HG03457 (cell line): Measurements from ENCODE around the gene TMIE.

ENCODE experiments used
- ATAC-seq: cut with Tn5 transposase; IDR thresholded peaks from one replicate; pipeline ENCODE4 v1.9.1; 2021; ENCODE audit warnings: moderate number of reproducible peaks; ENCODE audit not compliant: unreplicated experiment

TMIE gene

DNA sequence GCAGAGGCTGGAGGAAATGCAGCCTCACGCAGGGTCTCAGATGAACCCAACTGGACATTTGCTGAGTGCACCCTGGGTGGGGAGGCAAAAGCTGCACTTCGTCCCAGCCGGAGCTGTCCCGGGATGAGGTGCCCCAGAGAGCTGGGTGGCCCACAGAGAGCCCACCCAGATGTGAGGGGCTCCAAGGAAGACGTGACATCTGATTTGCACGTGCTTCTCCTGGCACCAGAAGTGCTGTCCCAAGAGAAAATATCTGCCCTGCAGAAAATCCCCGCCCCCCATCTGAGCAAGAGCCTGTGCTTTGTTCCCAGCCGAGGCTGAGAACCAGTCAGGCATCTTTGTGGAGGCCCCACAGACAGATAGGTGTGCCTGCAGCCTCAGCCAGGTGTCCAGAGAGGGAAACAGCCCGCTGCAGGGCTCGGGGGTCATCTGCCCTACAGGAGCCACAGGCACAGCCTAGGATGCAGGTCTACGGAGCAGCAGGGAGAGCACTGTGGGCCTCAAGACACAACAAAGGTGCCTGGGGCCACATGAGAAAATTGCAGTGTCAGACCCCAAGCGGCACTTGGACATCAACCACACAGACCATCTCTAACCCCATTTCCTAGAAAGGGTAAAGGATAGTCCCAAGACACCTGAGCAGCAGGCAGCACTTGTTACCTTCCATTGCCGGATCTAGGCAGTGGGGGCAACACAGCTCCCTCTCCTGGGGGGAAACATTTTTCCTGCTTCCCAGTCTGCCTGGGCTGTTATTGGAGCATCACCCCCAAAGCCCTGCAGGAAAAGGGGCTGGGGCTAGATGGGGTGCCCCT is 5.8 kb downstream of the TMIE start:
- ATAC-seq = no peak

GRCh38 chr3:46707601-46708011 is 6.4 kb downstream of the TMIE start:
- no peak for ATAC-seq

- ATAC-seq = no peak
Measured at GRCh38 chr3:46708401-46709156, 7.4 kb downstream of the TMIE start.

GRCh38 chr3:46709157-46709654 is 8.0 kb downstream of the TMIE start:
- no peak for ATAC-seq

DNA sequence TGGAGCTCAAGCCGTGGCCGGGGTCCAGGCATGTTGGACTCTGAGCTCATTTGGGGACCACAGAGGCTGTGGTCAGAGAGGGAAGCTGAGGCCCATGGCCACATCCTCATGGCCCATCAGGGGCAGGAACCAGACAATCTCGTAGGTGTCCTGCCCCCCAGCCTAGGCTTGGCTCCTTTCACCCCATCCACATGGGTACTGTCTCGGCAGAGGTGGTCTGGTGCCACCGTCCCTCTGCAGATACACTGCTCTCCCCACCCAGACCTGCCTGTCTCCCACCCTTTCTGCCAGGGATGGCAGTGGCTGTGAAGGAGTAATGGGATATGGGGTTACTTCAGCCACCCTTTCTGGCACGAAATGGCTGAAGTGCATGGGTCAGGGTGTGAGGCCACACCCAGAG is 8.5 kb downstream of the TMIE start:
- ATAC-seq = no peak

- no peak for ATAC-seq
Measured at GRCh38 chr3:46710229-46710628, 9.0 kb downstream of the TMIE start.

DNA sequence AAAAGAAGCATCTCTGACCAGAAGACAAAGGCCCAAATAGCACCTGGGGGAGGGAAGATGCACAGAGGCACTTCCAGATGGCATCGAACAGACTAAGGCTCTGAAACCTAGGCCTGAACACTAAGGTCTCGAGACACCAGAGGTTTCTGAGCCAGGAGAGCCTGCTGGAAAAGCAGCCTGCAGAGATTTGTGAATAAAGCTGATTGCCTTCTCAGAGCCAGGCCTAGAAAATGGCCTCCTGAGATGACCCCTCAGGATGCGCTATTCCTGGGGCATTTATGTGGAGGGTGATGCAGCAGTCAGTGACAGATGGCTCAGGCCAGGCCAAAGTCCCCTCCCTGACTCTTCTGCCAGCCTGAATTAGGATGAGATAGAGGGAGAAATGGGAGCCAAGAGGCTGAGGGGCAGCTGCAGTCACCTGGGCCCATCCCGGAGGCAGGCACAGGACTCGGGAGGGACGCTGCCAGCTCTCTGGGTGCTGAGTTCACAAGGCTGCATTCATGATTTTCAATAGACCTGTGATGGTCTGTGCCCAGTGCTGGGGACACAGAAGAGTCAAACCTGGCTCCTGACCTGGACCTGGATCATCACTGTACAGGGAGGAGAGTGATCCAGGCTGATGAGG is 9.6 kb downstream of the TMIE start:
- no peak for ATAC-seq

DNA sequence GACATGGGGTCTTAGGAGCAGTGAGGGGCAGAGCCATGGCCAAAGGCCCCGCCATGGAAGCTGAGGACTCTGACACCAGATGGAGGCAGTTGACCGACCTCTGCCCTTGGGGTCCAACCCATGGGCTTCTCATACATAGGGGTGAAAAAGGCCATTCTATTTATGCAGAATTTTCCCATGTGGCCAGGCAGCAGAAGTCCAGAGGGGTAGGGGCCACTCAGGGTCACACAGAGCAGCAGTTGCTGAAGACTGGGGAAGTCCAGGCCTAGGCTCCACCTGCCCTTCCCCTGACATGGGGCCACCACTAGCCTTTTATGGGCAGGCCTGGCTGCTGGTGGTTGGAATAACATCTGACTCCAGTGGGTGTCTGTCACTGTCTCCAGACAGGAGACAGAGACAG is 10.1 kb downstream of the TMIE start:
- no peak for ATAC-seq

- ATAC-seq = no peak
Measured at GRCh38 chr3:46711760-46712159, 10.6 kb downstream of the TMIE start.

DNA sequence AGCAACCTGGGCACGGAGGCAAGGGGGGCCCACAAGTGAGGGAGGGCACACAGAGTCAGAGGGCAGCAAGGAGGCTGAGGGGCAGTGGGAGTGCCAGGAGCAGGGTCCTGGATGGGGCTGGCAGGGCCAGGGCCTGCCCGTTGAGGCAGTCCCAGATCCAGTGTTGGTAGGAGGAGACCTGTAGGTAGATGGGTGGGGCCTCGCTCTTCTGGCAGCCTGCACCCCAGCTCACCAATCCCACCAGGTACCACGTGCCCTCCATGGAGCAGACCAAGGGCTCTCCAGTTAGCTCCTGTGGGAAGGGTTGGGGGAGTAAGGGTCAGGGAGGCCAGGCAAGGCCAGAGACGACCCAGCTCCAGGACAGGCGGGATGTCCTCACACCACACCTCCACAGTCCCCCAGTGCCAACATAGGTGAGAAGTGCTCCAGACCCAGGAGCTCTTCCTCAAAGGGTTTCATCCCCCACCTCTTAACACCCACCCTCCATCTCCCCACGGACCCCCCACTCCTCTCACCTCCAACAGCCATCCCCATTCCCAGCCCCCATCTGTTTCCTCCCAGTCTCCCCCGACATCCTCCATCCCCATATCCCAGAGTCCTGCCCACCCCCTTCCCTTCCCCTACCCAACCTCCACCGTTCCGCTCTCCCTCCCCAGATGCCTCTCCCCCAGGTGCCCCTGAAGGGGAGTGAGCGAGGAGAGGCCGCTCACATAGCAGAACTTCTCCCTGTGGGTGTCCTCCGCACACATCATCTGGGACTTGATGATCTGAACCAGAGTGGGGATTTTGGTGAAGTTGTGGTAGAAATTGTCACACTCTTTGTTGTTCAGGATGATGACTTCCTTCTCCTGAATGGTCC is 11.2 kb downstream of the TMIE start:
- ATAC-seq = no peak

- no peak for ATAC-seq
Measured at GRCh38 chr3:46713050-46713897, 12.1 kb downstream of the TMIE start.

GRCh38 chr3:46713898-46714552 is 12.8 kb downstream of the TMIE start:
- ATAC-seq = no peak

- no peak for ATAC-seq
Measured at GRCh38 chr3:46714728-46715506, 13.7 kb downstream of the TMIE start.

GRCh38 chr3:46715507-46716175 is 14.4 kb downstream of the TMIE start:
- ATAC-seq = no peak

DNA sequence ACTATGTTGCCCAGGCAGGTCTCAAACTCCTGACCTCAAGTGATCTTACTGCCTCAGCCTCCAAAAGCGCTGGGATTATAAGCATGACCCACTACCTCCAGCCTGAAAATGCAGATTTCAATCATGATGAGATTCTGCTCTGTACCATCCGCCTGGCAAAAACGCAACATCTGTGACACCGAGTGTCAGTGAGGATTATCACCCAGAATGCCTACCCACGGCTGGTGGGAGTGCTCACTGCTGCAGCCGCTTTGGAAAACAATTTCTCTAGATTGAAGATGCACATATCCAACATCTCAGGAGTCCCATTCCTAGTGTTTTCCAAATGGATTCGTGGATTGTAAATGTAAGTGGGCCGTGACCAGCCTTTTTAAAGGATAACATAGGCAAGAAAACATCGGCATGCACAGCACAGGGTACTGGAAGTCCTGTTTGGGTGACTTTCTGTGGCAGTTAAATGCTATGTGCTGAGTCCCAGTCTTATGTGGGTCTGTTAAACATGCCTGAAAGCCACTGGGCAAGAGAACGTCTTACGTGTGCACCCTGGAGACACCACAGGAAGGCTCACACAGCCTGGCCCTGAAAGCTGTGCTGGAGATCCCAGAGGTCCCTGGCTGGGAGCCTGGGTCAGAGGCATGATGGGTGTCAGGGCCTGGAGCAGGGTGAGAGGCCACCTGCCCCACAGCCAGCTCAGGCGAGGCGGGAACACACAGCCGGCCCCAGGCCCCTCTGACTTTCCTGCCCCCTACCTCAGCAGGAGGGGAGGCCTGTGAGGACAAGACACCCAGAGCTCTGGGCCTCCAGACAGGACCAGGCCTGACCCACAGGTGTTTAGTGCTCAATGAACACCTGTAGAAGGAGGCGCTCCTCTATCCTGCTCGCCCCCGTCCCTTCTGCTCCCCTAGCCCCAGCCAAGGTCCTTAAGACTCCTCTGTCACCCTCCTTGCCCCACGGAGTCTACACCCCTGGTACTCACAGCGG is 15.6 kb downstream of the TMIE start:
- ATAC-seq = no peak

GRCh38 chr3:46717447-46718231 is 16.4 kb downstream of the TMIE start, which contains the start of gene PRSS50:
Gene PRSS50, minus strand, starts transcription at chr3:46717869. Its CDS starts 45 bp downstream, at chr3:46717824.
- no peak for ATAC-seq
